NCI-H524 (cell line): ENCODE results near the gene CERS1.

Experiments
- DNase-seq, 2 experiments: peaks; one replicate each; lab custom pipeline; 2025; lab: John Stamatoyannopoulos, UW

Gene CERS1

GRCh38 chr19:18839465-18840287 is 56.3 kb downstream of the CERS1 start:
- no peak for DNase-seq

- DNase-seq, result no peak
Measured at GRCh38 chr19:18834644-18834984, 61.3 kb downstream of the CERS1 start.

GRCh38 chr19:18833849-18834643 is 61.9 kb downstream of the CERS1 start:
- no peak for DNase-seq

GRCh38 chr19:18833141-18833476 is 62.8 kb downstream of the CERS1 start:
- no peak for DNase-seq

GRCh38 chr19:18832306-18833140 is 63.4 kb downstream of the CERS1 start:
- peak in 1 of 2 experiments; percentile 23 for DNase-seq

GRCh38 chr19:18831524-18832305 is 64.2 kb downstream of the CERS1 start, which contains the start of gene UPF1:
Gene UPF1 (plus strand): TSS chr19:18831959. CDS start chr19:18832210, 251 bp downstream.
- peak; percentile 87 to 97 for DNase-seq

- DNase-seq, result no peak
Measured at GRCh38 chr19:18830488-18830887, 65.5 kb downstream of the CERS1 start.

- DNase-seq, result no peak
Measured at GRCh38 chr19:18828786-18829185, 67.2 kb downstream of the CERS1 start.
